ENCODE results near the gene PHACTR3.

PHACTR3 gene

DNA sequence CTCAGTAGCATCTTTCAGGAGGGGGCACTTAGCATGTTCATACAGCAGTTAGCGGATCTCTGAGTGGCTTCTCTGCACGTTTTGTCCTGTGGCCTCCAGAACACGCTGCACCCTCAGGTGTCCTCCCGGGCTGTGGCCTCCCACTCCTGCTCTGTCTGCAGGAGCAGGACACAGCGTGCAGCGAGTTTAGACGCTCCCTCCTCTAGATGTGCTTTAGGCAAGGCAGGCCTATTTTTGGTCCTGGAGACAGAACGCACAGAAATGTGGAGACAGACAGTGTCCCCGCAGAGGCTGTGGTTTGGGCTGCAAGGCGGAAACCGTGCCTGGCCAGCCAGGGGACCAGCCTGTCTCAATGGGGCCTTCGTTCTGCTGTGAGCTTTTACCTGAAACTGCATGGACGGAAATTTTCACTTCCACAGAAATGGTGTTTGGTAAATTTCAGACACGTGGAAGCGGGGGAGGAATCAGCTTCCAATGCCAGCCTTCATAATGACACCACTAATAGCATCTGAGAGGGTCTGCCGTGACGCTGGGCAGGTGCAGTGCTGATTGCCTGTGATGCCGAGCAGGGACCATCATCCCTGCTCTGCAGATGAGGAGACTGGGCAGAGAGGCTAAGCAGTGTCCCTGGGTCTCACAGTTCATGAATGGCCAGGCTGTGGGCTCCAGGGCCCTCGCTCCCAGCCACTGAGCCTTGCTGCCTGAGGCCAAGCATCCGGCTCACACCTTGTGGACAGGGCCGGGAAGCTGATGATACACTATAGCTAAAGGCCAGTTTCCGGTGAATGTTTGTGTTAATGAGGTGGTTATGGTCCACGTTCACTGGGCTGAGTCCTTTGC lies 208.2 kb downstream of the PHACTR3 start:
- H3K4me3 ChIP-seq (ENCODE audit: low read length) = no peak overlapping the region
- TF ChIP-seq, protein P1, sequence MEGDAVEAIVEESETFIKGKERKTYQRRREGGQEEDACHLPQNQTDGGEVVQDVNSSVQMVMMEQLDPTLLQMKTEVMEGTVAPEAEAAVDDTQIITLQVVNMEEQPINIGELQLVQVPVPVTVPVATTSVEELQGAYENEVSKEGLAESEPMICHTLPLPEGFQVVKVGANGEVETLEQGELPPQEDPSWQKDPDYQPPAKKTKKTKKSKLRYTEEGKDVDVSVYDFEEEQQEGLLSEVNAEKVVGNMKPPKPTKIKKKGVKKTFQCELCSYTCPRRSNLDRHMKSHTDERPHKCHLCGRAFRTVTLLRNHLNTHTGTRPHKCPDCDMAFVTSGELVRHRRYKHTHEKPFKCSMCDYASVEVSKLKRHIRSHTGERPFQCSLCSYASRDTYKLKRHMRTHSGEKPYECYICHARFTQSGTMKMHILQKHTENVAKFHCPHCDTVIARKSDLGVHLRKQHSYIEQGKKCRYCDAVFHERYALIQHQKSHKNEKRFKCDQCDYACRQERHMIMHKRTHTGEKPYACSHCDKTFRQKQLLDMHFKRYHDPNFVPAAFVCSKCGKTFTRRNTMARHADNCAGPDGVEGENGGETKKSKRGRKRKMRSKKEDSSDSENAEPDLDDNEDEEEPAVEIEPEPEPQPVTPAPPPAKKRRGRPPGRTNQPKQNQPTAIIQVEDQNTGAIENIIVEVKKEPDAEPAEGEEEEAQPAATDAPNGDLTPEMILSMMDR (IDR thresholded peaks at IDR 0.05; ENCODE audit: insufficient read depth, low read depth, low read length, missing control alignments) = no peak
- no peak for DNase-seq (ENCODE audit: low read depth)

DNA sequence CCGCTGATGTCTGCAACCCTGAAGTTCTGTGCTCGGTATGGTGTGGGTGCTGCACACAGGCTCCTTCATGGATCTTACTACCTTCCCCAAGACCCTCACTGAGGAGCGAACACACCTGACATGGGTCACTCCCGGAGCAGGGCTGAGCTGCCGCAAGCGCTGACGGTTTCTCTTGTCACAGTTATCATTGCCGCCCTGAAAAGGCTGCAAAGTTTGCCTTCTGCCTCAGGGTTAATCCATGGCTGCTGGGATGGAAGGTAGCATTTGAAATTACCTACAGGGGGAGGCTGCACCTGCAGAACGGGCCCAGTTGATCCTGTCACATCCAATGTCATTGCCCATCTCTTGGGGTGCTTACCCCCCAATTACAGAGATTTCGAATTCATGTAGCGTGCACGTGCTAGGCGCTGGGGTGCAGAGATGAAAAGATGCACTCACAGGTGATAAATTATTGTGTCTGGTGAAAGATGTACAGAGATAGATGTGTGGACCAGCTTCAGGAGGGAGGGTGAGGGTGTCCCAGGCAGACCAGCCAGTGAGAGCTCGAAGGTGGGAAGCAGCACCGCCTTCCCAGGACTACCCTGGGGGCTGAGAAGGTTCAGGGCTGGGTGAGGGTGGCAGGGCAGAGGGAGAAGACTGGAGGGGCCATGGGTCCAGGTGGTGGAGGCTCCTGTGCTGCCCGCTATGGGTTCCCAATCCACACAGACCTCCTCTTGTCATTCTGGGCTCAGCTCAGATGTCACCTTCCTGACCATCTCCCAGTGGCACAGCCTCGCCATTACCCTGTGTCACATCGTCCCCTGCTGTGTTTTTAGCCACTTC lies 209.0 kb downstream of the PHACTR3 start:
- TF ChIP-seq, protein P1 (IDR thresholded peaks at IDR 0.05; ENCODE audit: insufficient read depth, low read depth, low read length, missing control alignments) = no peak
- H3K4me3 ChIP-seq (ENCODE audit: low read length) = no peak overlapping the region
- no peak for DNase-seq (ENCODE audit: low read depth)

DNA sequence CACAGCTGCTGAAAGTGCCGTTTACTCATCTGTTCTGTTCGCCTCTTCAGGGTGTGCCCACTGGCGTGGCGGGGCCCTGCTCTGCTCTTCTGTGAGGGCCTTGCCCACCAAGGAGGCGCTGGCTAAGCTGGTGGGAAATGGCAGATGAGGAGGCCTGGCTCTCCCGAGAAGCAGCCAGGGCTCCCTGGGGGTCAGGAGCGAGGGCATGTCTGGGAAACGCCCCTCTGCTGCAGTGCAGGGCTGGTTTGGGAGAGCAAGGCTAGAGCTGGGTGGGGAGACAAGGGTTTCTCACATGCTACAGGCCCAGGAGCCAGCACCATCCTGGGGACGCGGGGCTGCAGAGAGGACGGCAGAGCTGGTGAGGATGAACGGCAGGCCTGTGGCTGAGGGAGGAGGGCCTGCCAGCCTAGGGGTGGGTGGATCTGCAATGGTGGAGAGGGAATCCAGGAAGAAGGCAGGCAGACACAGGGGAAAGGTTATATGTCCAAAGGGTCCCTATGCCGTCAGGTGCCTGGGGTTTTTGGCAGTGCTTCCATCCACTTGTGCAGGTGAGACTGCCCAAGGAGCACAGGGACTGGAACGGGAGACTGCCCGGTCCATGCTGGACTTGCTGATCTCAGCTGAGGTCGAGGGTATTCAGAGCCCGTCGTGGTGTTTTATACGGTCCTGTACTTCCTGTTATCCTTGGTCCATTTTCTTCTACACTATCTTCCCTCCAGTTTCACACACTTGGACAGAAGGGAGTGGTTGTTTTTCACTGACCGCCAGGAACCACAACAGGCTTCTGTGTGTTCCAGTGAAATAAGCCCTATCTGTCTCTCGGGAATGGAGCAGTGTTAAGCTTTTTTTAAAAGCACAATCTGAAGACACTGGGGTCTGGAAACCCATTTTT lies 209.9 kb downstream of the PHACTR3 start:
- no peak overlapping the region for H3K4me3 ChIP-seq (ENCODE audit: low read length)
- no peak for DNase-seq (ENCODE audit: low read depth)
- TF ChIP-seq, protein P1 (IDR thresholded peaks at IDR 0.05; ENCODE audit: insufficient read depth, low read depth, low read length, missing control alignments) = no peak

DNA sequence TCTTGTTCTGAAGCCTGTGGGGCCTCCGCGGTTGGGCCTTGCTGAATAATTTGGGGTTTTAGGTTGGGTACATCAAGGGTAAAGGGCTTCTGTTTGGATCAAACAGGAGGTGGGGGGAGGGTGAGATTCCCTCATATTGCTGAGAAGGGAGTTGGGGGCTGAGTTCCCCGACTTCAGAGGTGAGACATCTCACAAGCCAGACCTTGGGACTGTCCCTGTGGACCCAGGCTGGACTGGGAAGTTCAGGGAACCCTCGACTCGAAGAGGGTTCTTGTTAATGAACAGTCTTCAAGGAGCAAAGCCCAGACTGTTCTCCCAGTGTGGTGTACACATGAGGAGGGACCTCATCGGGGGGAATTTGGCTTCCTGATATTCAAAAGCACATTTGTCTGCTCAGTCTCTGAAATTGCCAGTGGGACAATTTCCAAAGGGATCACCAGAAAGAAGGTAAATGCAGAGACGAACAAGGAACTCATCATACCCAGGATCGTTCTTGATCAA lies 210.6 kb downstream of the PHACTR3 start:
- no peak overlapping the region for H3K4me3 ChIP-seq (ENCODE audit: low read length)
- no peak for DNase-seq (ENCODE audit: low read depth)
- TF ChIP-seq, protein P1 (IDR thresholded peaks at IDR 0.05; ENCODE audit: insufficient read depth, low read depth, low read length, missing control alignments) = no peak

DNA sequence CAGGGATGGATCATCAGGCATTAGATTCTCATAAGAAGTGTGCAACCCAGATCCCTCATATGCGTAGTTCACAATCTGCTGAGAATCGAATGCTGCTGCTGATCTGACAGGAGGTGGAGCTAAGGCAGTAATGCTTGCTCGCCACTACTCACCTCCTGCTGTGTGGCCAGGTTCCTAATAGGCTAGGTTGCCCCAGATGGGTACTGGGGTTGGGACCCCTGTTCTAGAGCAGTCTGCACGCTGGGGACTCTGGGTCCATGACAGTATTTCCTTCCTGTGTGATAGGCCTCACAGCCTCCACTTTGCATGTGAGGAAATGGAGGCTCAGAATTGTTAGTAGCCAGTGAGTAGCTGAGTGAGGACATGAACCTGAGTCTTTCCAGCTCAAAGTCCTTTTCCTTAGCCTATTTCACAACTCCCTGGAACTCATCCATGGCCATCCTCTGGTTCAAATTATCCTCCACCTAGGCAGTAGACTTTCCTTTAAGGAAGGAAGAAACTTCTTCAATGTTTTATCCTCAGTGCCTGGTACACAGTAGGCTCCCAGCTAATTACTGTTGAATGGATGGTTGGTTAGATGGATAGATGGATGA lies 211.9 kb downstream of the PHACTR3 start:
- no peak overlapping the region for H3K4me3 ChIP-seq (ENCODE audit: low read length)
- TF ChIP-seq, protein P1 (IDR thresholded peaks at IDR 0.05; ENCODE audit: insufficient read depth, low read depth, low read length, missing control alignments) = no peak
- DNase-seq (ENCODE audit: low read depth) = no peak

DNA sequence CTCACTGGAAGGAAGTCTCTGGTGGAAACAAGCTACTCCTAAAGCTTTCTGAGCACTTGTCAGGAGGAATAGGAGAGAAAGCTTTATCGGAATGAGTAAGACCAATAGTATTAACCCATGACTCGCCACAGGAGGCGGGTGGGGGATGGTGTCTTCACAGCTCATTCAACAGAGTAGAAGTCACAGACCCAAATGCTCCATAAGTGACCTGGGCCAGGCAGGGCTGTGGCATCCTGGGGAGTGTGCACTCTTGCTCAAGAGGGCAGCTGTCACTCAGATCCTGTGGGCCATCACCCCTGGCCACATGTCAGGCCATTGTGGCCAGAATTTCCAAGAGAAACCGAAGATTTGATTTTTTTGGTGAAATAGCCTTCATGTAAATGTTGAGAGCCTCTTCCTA lies 213.1 kb downstream of the PHACTR3 start:
- no peak overlapping the region for H3K4me3 ChIP-seq (ENCODE audit: low read length)
- DNase-seq (ENCODE audit: low read depth) = no peak
- TF ChIP-seq, protein P1 (IDR thresholded peaks at IDR 0.05; ENCODE audit: insufficient read depth, low read depth, low read length, missing control alignments) = no peak

Measured in epithelial cell of esophagus (primary cell).